ENCODE measurements around the gene FADS2. TPM values are rescaled to one million over a fixed set of nuclear protein-coding genes. Genes with fewer than 3 reads are reported as not detected.

The FADS2 gene
- total RNA-seq, 1 donor from 2014 or later = 175 TPM

DNA sequence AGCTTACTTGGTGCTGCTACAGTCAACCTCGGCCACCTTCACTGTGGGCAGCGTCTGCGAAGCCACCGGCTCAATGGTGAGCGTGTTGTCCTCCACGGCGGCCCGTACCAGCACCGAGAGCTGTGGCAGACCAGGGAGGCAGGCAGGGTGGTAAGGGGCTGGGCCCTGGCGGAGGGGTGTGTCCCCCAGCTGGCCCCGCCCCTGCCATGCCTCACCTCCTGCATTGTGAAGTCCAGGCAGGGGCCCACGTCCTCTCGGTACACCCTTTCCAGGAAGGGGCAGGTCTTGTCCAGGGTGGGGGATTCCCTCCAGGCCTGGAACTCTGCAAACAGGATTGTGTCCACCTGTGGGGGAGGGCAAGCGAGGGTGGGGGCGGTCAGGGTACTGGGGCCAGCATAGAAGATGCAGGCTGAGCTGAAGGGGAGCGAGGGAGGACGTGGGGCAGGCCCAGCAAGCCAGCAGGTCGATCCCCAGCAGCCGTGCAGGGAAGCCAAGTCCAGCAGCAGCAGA lies 76.5 kb downstream of the FADS2 start:
- DNase-seq (ENCODE audit: low read depth) = no peak

- DNase-seq (ENCODE audit: low read depth) = no peak
Measured at GRCh38 chr11:61905067-61905696, 77.1 kb downstream of the FADS2 start.

- DNase-seq (ENCODE audit: low read depth) = no peak
Measured at GRCh38 chr11:61905801-61906521, 77.9 kb downstream of the FADS2 start.

GRCh38 chr11:61906522-61906909 lies 78.4 kb downstream of the FADS2 start:
- no peak for DNase-seq (ENCODE audit: low read depth)

- DNase-seq (ENCODE audit: low read depth) = no peak
Measured at GRCh38 chr11:61907282-61907681, 79.2 kb downstream of the FADS2 start.

GRCh38 chr11:61907871-61908729 lies 80.0 kb downstream of the FADS2 start:
- no peak for DNase-seq (ENCODE audit: low read depth)

GRCh38 chr11:61908730-61909316 lies 80.7 kb downstream of the FADS2 start:
- no peak for DNase-seq (ENCODE audit: low read depth)

GRCh38 chr11:61910187-61911127 lies 82.4 kb downstream of the FADS2 start:
- DNase-seq (ENCODE audit: low read depth) = no peak

- no peak for DNase-seq (ENCODE audit: low read depth)
Measured at GRCh38 chr11:61911128-61911700, 83.1 kb downstream of the FADS2 start.

DNA sequence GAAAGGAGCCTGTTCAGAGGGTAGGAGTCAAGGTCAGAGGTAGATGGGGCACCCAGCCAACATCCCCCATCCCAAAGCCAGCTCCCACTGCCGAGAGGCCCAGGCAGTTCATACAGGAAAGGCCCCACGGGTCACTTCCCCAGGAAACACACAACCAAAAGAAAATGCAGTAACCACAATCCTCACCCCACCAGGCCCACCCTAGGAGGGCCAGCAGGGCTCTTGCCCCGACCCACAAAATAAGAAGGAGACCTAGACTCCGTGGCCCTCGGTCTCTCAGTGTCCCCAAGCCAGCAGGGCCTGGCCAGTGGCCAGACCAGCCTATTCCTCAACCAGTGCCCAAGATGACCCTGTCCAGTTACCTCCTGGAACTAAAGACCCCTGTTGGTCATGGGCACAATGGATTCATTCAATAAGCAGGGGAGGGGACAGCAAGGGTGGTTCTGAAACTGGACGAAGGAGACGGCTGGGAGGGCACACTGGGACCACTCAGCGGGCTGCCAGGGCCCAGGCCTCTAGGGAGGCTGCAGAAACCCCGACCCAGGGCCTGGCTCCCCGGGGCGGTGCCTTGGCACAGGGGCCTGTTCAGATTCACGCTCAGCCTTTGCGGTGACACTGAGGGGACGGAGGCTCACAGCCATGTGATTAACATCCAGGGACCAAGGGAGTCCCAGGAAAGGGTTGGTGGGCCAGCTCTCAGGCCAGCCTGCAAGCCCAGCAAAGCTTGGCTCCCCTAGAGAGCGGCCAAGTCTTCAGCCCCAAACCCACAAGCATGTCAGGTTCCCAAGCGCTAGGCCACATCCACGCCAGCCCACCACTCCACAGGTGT lies 83.8 kb downstream of the FADS2 start:
- no peak for DNase-seq (ENCODE audit: low read depth)

DNA sequence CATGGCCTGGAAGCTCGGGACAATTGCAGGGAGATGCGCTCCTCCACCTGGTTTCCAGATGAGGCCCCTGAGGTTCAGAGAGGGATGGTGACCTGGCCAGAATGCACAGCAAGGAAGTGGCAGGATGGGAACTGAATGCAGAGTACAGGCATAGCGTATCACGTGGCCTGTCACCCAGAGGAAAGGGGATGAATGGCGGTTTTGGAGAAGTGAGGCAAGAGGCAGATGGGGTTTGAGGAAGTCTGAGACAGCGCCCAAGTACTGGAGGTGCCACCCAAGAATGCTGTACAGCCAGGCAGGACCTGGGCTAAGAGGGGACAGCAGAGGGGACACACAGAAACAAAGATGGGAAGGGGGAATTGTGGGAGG lies 84.4 kb downstream of the FADS2 start:
- no peak for DNase-seq (ENCODE audit: low read depth)

DNA sequence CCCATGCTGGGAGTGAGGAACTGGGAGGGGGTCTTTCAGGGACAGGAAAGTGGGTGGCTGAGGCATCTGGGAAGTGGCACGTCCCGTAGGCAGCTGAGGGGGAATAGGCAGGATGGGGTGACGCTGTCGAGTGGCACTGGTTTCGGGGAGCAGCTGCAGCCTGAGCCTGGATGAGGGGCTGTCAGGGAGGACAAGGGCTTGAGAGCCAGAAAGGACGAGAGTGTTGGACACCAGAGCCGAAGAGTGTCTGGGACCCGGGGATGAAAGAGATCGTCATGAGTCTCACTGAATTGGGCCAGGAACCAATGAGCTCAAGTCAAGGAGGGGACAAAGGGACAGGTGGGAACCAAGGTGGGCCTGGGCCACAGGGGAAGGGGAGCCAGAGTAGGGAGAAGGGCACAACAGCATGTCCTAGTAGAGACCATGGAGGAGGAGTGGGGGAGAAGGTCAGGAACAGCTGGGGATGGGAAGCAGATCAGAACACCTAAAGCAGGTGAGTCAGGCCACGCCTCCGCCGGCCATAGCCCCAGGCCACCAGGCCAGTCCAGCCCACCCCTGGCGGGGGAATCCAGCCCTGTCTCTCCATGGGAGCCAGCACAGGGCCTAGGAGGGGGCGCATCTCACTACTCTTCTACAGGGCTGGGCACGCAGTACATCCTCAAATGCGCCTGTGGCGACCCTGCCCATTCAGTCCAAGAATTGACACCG lies 85.0 kb downstream of the FADS2 start:
- DNase-seq (ENCODE audit: low read depth) = no peak

GRCh38 chr11:61913699-61914395 lies 85.7 kb downstream of the FADS2 start:
- no peak for DNase-seq (ENCODE audit: low read depth)

GRCh38 chr11:61914471-61915171 lies 86.5 kb downstream of the FADS2 start:
- DNase-seq (ENCODE audit: low read depth) = no peak

GRCh38 chr11:61916737-61917333 lies 88.7 kb downstream of the FADS2 start:
- no peak for DNase-seq (ENCODE audit: low read depth)
